Measurements from ENCODE around the gene KCNJ4.
"Not testable (repeated sequence)": the region's sequence is repeated elsewhere in the genome, so short reads cannot be mapped to it uniquely, and the experiment has no call there.

KCNJ4 gene

GRCh38 chr22:38388506-38389427, 66.2 kb downstream of the KCNJ4 start:
- not testable (repeated sequence) for H3K9ac ChIP-seq, H3K9me3 ChIP-seq, H3K4me3 ChIP-seq, H3K27ac ChIP-seq, H3K4me2 ChIP-seq, H3K36me3 ChIP-seq, H3K27me3 ChIP-seq
- peaks cover 13% of the 10 kb centered on the region for H3K4me1 ChIP-seq
- peaks cover 29% of the 10 kb centered on the region; the same call in 1 of the 2 replicates for H4K20me1 ChIP-seq

- Histone ChIP-seq H3K4me1 (peaks cover 13% of the 10 kb centered on the region), H4K20me1 (peaks cover 39% of the 10 kb centered on the region)
- not testable (repeated sequence) for H3K4me2 ChIP-seq, H3K4me3 ChIP-seq, H3K27ac ChIP-seq, H3K27me3 ChIP-seq, H3K36me3 ChIP-seq, H3K9ac ChIP-seq, H3K9me3 ChIP-seq
These were observed 68.1 kb downstream of the KCNJ4 start for GRCh38 chr22:38386918-38387317.

GRCh38 chr22:38383417-38383816, 71.6 kb downstream of the KCNJ4 start:
- Histone ChIP-seq H3K9ac (no peak overlapping the region), H3K27me3 (no peaks in the 10 kb centered on the region), H3K36me3 (no peaks in the 10 kb centered on the region), H3K9me3 (no peaks in the 10 kb centered on the region), H3K4me2 (no peak overlapping the region), H3K4me3 (no peak overlapping the region), H4K20me1 (peaks cover 16% of the 10 kb centered on the region), H3K27ac (no peak overlapping the region), H3K4me1 (no peaks in the 10 kb centered on the region)
- TF ChIP-seq Cebpa-rat (IDR thresholded peaks at IDR 0.05): no peak

- H3K27me3 ChIP-seq, H3K4me1 ChIP-seq, H3K9me3 ChIP-seq, H3K9ac ChIP-seq, H3K27ac ChIP-seq, H3K36me3 ChIP-seq, H3K4me3 ChIP-seq, H3K4me2 ChIP-seq: not testable (repeated sequence)
- peaks cover 16% of the 10 kb centered on the region for H4K20me1 ChIP-seq
These were observed 73.6 kb downstream of the KCNJ4 start for GRCh38 chr22:38381371-38381770.
